Measurements from ENCODE around the gene RPL31. TPM values are rescaled to one million over a fixed set of nuclear protein-coding genes. Genes with fewer than 3 reads are reported as not detected.

Gene RPL31
- total RNA-seq, 1 donor from 2014 or later, result 1,129 TPM

DNA sequence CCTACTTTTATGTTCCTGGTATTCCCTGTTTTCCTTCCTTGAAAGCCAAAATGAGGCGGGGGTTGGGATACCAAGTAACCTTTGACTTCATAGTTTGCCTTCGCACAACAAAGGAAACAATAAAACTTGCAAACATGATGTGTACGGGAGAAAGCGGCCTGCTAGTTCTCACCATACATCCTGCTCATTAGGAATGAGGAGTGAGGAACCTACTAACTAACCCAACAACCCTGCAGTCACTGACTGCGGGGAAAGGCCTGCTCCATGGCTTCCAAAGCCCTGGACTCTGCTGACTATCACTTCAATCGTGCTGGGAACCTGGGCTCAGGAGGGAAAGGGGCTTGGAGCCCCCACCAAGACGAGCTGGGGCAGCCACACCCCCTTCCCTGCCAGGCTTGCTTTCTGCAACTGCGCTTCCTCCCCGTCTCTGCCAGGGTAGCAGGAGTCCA is 24.2 kb downstream of the RPL31 start:
- Histone ChIP-seq H2AFZ (ENCODE audit: low read depth, low read length) (no peak overlapping the region), H3K4me3 (ENCODE audit: insufficient read depth, low read depth, low read length) (no peak overlapping the region), H3K27ac (ENCODE audit: low read depth, low read length) (no peak overlapping the region), H4K20me1 (ENCODE audit: insufficient read depth, low read length) (no peaks in the 10 kb centered on the region), H3K9me3 (ENCODE audit: insufficient read depth, low read depth, low read length) (no peaks in the 10 kb centered on the region), H3K9ac (ENCODE audit: low read length) (no peak overlapping the region), H3K27me3 (ENCODE audit: insufficient read depth, low read length) (no peaks in the 10 kb centered on the region), H3K4me1 (ENCODE audit: insufficient read depth, low read length) (no peaks in the 10 kb centered on the region), H3K4me2 (ENCODE audit: low read length) (no peak overlapping the region), H3K79me2 (ENCODE audit: insufficient read depth, low read length) (no peaks in the 10 kb centered on the region), H3K36me3 (ENCODE audit: insufficient read depth, low read length) (no peaks in the 10 kb centered on the region)
- H3K4me3 Mint-ChIP-seq (ENCODE audit: unreplicated experiment), result no peak overlapping the region
- no peak for FAIRE-seq
- no peak for DNase-seq (ENCODE audit: low read depth)
- no peak overlapping the region for H3K27ac Mint-ChIP-seq (ENCODE audit: unreplicated experiment)
- H3K36me3 Mint-ChIP-seq (ENCODE audit: low read depth, unreplicated experiment), result peaks cover 8% of the 10 kb centered on the region
- no peak for TF ChIP-seq CTCF (IDR thresholded peaks at IDR 0.05; ENCODE audit: insufficient read depth, low read depth, low read length)
- TF ChIP-seq EZH2 (IDR thresholded peaks at IDR 0.05; ENCODE audit: insufficient read depth, low read length), result no peak
- no peaks in the 10 kb centered on the region for H3K4me1 Mint-ChIP-seq (ENCODE audit: low read depth, unreplicated experiment)
- H3K9me3 Mint-ChIP-seq (ENCODE audit: unreplicated experiment), result peaks cover 2% of the 10 kb centered on the region
- H3K27me3 Mint-ChIP-seq (ENCODE audit: low read depth, unreplicated experiment), result no peaks in the 10 kb centered on the region

- Histone ChIP-seq H3K27ac (ENCODE audit: low read depth, low read length) (no peak overlapping the region), H3K4me2 (ENCODE audit: low read length) (no peak overlapping the region), H3K79me2 (ENCODE audit: insufficient read depth, low read length) (no peaks in the 10 kb centered on the region), H3K4me3 (ENCODE audit: insufficient read depth, low read depth, low read length) (no peak overlapping the region), H3K4me1 (ENCODE audit: insufficient read depth, low read length) (no peaks in the 10 kb centered on the region), H4K20me1 (ENCODE audit: insufficient read depth, low read length) (no peaks in the 10 kb centered on the region), H2AFZ (ENCODE audit: low read depth, low read length) (no peak overlapping the region), H3K9ac (ENCODE audit: low read length) (no peak overlapping the region), H3K27me3 (ENCODE audit: insufficient read depth, low read length) (no peaks in the 10 kb centered on the region), H3K9me3 (ENCODE audit: insufficient read depth, low read depth, low read length) (no peaks in the 10 kb centered on the region), H3K36me3 (ENCODE audit: insufficient read depth, low read length) (no peaks in the 10 kb centered on the region)
- FAIRE-seq, result no peak
- H3K27me3 Mint-ChIP-seq (ENCODE audit: low read depth, unreplicated experiment), result no peaks in the 10 kb centered on the region
- peaks cover 2% of the 10 kb centered on the region for H3K9me3 Mint-ChIP-seq (ENCODE audit: unreplicated experiment)
- no peak for TF ChIP-seq EZH2 (IDR thresholded peaks at IDR 0.05; ENCODE audit: insufficient read depth, low read length)
- no peak for TF ChIP-seq CTCF (IDR thresholded peaks at IDR 0.05; ENCODE audit: insufficient read depth, low read depth, low read length)
- H3K27ac Mint-ChIP-seq (ENCODE audit: unreplicated experiment), result no peak overlapping the region
- no peak overlapping the region for H3K4me3 Mint-ChIP-seq (ENCODE audit: unreplicated experiment)
- DNase-seq (ENCODE audit: low read depth), result no peak
- no peaks in the 10 kb centered on the region for H3K4me1 Mint-ChIP-seq (ENCODE audit: low read depth, unreplicated experiment)
- H3K36me3 Mint-ChIP-seq (ENCODE audit: low read depth, unreplicated experiment), result peaks cover 8% of the 10 kb centered on the region
Measured at GRCh38 chr2:101026923-101027469, 24.9 kb downstream of the RPL31 start.

DNA sequence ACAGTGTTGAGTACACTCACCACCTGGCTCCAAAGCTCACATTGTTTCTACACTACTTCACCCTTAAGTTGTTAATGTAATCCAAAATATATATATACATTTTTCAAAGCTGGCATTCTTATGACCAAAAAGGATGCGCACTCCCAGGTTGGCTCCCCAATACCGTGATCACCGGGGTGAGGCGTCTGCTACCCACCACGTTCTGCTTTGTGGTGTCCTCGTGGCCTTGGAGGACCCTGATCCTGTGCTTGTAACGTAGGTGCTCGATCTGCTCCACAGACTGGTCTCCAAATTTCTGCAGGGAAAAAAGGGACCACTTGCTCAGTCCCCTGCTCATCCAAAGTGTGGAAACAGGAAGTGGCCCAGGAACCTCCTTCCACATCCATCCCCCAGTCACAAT is 25.8 kb downstream of the RPL31 start:
- H3K4me1 ChIP-seq (ENCODE audit: insufficient read depth, low read length), result no peaks in the 10 kb centered on the region
- no peak for DNase-seq (ENCODE audit: low read depth)
- no peak overlapping the region for H3K27ac ChIP-seq (ENCODE audit: low read depth, low read length)
- no peak overlapping the region for H3K4me2 ChIP-seq (ENCODE audit: low read length)
- H3K27me3 ChIP-seq (ENCODE audit: insufficient read depth, low read length), result no peaks in the 10 kb centered on the region
- H3K4me3 ChIP-seq (ENCODE audit: insufficient read depth, low read depth, low read length), result no peak overlapping the region
- FAIRE-seq, result no peak
- H3K79me2 ChIP-seq (ENCODE audit: insufficient read depth, low read length), result no peaks in the 10 kb centered on the region
- H3K27ac Mint-ChIP-seq (ENCODE audit: unreplicated experiment), result no peak overlapping the region
- no peaks in the 10 kb centered on the region for H3K27me3 Mint-ChIP-seq (ENCODE audit: low read depth, unreplicated experiment)
- peaks cover 2% of the 10 kb centered on the region for H3K36me3 Mint-ChIP-seq (ENCODE audit: low read depth, unreplicated experiment)
- TF ChIP-seq EZH2 (IDR thresholded peaks at IDR 0.05; ENCODE audit: insufficient read depth, low read length) (no peak), CTCF (IDR thresholded peaks at IDR 0.05; ENCODE audit: insufficient read depth, low read depth, low read length) (no peak)
- H3K9me3 ChIP-seq (ENCODE audit: insufficient read depth, low read depth, low read length), result no peaks in the 10 kb centered on the region
- no peaks in the 10 kb centered on the region for H3K36me3 ChIP-seq (ENCODE audit: insufficient read depth, low read length)
- H3K9ac ChIP-seq (ENCODE audit: low read length), result no peak overlapping the region
- no peak overlapping the region for H2AFZ ChIP-seq (ENCODE audit: low read depth, low read length)
- H3K4me1 Mint-ChIP-seq (ENCODE audit: low read depth, unreplicated experiment), result no peaks in the 10 kb centered on the region
- H3K9me3 Mint-ChIP-seq (ENCODE audit: unreplicated experiment), result peaks cover 2% of the 10 kb centered on the region
- no peaks in the 10 kb centered on the region for H4K20me1 ChIP-seq (ENCODE audit: insufficient read depth, low read length)
- H3K4me3 Mint-ChIP-seq (ENCODE audit: unreplicated experiment), result no peak overlapping the region
